GM12891 (cell line): ENCODE data around the gene FAM83G.
"Not testable (repeated sequence)": the region's sequence is repeated elsewhere in the genome, so short reads cannot be mapped to it uniquely, and the experiment has no call there.

Experiments
- DNase-seq: peaks from one replicate; pipeline ENCODE4 v3.0.0; 2011; ENCODE audit warnings: low spot score; ENCODE audit not compliant: insufficient read length
- FAIRE-seq: peaks from 2 replicates; lab custom pipeline; 2011; peaks lifted over from hg19 to GRCh38; lab: Jason Lieb, UNC
- PAX5 ChIP-seq: IDR thresholded peaks from 2 replicates; pipeline ENCODE4 v1.6.1; 2011; ENCODE audit warnings: low read length, moderate library complexity, mild to moderate bottlenecking; ENCODE audit not compliant: insufficient read depth, severe bottlenecking
- POLR2A ChIP-seq: IDR thresholded peaks from 2 replicates; pipeline ENCODE4 v1.6.1; 2011; ENCODE audit warnings: low read depth, low read length, control low read depth
- POLR2AphosphoS5 ChIP-seq: IDR thresholded peaks from 2 replicates; pipeline ENCODE4 v1.6.1; 2011; ENCODE audit warnings: low read depth, low read length, control low read depth
- POU2F2 ChIP-seq: IDR thresholded peaks from 2 replicates; pipeline ENCODE4 v1.6.1; 2011; ENCODE audit warnings: low read depth, mild to moderate bottlenecking, control low read depth, low read length, moderate library complexity
- SPI1 ChIP-seq: IDR thresholded peaks from 2 replicates; pipeline ENCODE4 v1.6.1; 2011; ENCODE audit warnings: low read depth, low read length, control low read depth
- TAF1 ChIP-seq: IDR thresholded peaks from 2 replicates; pipeline ENCODE4 v1.6.1; 2011; ENCODE audit warnings: low read depth, low read length, control low read depth

FAM83G gene

DNA sequence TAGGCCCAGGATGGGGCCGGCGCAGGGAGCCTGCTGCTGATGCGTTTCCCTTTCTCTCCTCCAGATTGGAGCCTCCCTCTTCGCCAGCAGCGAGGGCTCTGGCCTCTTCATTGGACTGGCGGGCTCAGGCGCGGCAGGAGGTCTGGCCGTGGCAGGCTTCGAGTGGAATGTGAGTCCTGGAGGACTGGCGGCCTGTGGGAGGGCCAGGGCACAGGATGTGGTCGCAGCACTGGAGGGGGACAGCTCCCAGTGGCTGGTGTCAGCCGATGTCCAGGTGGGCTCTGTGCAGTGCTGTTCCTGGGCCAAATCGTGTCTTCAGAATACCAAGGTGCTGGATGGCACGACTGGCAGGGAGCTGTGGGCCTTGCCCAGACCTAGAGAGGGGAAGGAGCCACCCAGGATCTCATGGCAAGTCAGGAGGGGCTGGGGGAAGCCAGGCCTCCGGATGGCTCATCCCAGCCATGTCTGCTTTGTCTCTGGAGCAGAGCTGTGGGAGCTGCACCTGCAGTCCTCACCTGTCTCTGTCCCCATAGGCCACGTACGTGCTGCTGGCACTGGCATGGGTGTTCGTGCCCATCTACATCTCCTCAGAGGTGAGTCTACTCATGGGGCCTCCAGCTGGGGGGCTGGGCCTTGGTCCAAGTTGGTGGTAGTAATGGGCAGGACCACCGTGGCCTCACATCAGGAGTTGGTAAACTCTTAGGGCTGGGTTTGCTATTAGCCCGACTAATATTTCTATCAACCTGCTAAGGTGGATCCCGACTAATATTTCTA lies 45.3 kb downstream of the FAM83G start:
- DNase-seq = no peak
- TF ChIP-seq SPI1 (no peak), TAF1 (no peak), PAX5 (no peak), POU2F2 (no peak), POLR2AphosphoS5 (no peak), POLR2A (no peak)
- no peak for FAIRE-seq

DNA sequence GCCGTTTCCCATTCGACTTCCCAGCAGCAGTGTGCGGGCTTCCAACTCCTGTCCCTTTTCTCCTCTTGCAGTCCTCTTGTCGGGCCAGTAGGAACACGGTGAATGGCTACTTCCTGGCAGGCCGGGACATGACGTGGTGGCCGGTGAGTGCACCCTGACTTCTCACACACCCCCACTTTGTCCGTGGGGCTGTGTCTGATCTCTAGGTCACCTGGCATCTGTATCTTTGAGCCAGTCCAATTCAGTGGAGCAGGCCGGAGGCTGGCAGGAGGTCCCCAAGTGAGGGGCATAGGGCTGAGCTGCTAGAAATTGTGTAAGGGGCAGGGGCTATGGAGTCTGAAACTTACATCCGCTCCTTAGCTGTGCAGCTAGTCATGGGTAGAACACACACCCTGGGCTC lies 46.0 kb downstream of the FAM83G start:
- no peak for DNase-seq
- FAIRE-seq = no peak
- TF ChIP-seq POLR2AphosphoS5 (no peak), PAX5 (no peak), TAF1 (no peak), POLR2A (no peak), POU2F2 (no peak), SPI1 (no peak)

DNA sequence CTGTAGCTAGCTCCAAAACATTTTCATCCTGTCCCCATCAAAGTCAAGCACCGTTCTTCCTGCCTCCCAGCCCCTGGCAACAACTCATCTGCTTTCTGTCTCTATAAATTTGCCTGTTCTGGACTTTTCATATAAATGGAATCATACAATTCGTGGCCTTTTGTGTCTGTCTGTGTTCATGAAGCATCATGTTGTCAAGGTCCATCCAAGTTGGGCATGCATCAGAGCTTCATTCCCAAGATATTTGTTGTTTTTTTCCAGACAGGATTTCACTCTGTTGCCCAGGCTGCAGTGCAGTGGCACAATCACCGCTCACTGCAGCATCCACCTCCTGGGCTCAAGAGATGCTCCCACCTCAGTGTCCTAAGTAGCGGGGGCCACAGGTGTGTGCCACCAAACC lies 46.7 kb downstream of the FAM83G start:
- FAIRE-seq = no peak
- TF ChIP-seq PAX5 (no peak), POLR2AphosphoS5 (no peak), SPI1 (no peak), POU2F2 (no peak), POLR2A (no peak), TAF1 (no peak)
- DNase-seq = no peak

DNA sequence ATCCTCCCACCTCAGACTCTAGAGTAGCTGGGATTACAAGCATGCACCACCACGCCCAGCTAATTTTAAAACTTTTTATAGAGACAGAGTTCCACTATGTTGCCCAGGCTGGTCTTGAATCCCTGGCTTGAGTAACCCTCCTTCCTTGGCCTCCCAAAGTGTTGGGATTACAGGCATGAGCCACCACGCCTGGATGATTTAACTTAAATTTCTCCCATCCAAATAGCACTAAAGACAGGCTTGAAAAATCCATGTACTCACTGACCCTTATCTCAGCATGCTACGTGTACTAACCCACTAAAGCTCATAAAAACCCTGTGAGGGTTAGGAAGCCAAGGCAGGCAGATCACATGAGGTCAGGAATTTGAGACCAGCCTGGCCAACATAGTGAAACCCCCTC lies 48.0 kb downstream of the FAM83G start:
- DNase-seq (no peak), FAIRE-seq (no peak)
- TF ChIP-seq POLR2AphosphoS5 = no peak
- no peak for TF ChIP-seq POU2F2
- TF ChIP-seq TAF1 = no peak
- no peak for TF ChIP-seq PAX5
- TF ChIP-seq SPI1 = no peak
- TF ChIP-seq POLR2A = no peak

DNA sequence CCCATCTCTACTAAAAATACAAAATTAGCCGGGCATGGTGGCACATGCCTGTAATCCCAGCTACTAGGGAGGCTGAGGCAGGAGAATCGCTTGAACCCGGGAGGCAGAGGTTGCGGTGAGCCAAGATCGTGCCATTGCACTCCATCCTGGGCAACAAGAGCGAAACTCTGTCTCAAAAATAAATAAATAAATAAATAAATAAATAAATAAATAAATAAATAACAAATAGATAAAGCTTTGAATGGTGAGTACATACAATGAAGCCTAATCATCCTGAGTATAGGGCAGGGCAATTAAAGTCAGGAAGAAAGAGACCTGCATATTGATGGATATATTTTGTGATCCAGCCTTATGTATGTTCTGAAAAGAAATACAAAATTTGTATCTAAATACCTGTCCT lies 48.5 kb downstream of the FAM83G start:
- FAIRE-seq = not testable (repeated sequence)

DNA sequence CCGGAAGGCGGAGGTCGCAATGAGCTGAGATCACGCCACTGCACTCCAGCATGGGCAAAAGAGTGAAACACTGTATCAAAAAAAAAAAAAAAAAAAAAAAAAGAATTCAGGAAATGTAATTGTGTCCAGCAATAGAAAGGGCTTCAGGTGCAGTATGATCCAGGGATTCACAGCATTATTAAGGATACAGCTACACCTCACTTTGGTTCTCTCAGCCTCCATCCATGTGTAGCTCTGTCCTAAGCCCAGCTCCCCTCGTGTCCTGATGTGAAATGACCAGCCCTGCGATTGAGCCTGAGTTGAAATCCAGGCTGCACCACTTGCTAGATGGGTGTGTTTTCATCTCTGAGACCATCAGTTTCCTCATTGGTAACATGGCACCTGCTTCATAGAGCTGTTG lies 49.6 kb downstream of the FAM83G start:
- TF ChIP-seq PAX5 (no peak), SPI1 (no peak), POLR2A (no peak), POU2F2 (no peak), TAF1 (no peak), POLR2AphosphoS5 (no peak)
- DNase-seq = no peak
- no peak for FAIRE-seq

More for the DNA sequence above, 48.5 kb downstream of the FAM83G start:
- DNase-seq = not testable (repeated sequence)

DNA sequence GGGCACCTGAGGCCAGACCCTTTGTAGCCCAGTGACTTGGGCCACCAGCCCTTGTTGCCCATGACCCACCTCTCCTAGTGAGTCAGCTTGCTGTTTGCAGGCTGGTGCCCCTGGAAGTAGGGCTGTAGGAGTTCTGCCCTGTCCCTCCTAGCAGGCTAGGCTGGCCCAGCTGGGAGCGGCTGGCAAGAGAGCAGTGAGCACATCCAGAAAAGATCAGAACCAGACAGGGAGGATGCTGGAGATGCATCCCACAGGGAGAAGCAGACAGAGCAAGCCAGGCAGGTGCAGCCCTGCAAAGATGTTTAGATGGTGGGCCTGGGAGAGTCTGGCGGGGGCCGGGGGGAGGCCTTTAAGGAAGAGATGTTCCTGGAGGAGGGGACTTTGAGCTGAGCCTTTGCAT lies 50.2 kb downstream of the FAM83G start:
- TF ChIP-seq TAF1 = no peak
- TF ChIP-seq POLR2AphosphoS5 = no peak
- TF ChIP-seq POLR2A = no peak
- TF ChIP-seq PAX5 = no peak
- TF ChIP-seq SPI1 = no peak
- no peak for TF ChIP-seq POU2F2
- no peak for FAIRE-seq
- no peak for DNase-seq

DNA sequence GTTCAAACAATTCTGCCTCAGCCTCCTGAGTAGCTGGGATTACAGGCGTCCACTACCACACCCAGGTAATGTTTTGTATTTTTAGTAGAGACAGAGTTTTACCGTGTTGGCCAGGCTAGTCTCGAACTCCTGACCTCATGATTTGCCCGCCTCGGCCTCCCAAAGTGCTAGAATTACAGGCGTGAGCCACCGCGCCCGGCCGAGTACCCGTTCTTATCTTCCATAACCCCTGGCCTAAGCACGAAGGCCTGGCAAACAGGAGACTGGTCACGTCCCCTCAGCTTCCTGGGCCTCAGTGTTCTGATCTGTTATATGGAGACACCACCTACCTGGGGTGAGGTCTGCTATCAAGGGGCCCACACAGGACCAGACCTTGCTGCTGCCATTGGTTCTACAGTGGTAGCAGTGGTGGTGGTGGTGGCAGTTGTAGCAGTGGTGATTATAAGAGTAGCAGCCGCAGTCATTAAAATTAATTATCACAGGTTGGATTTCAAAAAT lies 51.3 kb downstream of the FAM83G start:
- no peak for FAIRE-seq
- TF ChIP-seq POU2F2 (no peak), SPI1 (no peak), POLR2A (no peak), PAX5 (no peak), POLR2AphosphoS5 (no peak), TAF1 (no peak)

DNA sequence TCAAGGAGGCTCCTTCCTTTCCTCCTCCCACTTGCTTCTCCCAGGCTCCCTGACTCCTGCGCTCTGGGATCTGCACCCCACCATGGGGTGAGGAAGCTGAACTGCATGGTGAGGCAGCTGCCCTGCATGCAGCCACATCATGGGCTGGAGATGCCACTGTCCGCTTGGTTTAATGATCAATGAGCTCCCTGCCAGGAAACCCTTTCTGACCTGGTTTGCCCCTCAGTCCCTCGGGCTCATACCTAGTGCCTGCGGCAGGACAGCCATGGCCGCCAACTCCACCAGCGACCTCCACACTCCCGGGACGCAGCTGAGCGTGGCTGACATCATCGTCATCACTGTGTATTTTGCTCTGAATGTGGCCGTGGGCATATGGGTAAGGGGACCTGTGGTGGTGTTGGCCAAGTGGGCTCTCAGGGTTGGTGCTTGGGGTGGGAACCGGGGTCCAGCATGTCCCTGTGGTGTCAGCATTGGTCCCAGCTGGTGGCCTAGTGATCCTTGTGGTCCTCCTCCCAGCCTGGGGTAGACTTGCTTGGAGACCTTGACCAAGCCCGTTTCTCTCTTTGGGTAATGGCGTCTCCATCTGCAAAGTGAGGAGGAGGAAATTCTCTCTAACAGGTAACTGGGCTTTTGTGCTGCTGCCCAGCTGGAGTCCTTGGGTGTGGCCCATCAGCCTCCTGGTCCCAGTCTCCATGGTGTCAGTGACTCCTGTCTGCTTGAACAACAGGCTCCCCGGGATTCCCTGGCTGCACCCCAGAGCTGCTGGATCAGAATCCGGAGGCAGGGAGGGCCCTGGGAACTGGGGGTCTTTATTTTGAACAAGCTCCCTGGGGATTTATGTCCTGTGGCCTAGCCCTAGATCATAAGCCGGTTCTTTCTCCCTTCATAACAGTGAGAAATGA lies 52.4 kb downstream of the FAM83G start, which contains the start of gene SLC5A10:
Gene SLC5A10, plus strand, starts transcription at position 225 of the 902 bp plus-strand sequence. Its CDS starts 41 bp downstream, at position 266.
- TF ChIP-seq POLR2A = no peak
- no peak for TF ChIP-seq PAX5
- no peak for TF ChIP-seq TAF1
- no peak for TF ChIP-seq SPI1
- TF ChIP-seq POU2F2 = no peak
- no peak for TF ChIP-seq POLR2AphosphoS5
- no peak for FAIRE-seq
- DNase-seq = no peak

More for the DNA sequence above, 51.3 kb downstream of the FAM83G start:
- no peak for DNase-seq
